A549 (cell line): ENCODE results near the gene BCAS3.

Source experiments
- CEBPB ChIP-seq, 2 experiments: fragments of >200 bp in 1 of 2; sonication (Bioruptor Twin) in 1 of 2; formaldehyde crosslinking in 1 of 2; IDR thresholded peaks; 2 replicates each; pipeline ENCODE4 v1.6.1; 2012 to 2016
- NPAS2 ChIP-seq: fragments of 250-450 bp; sonication (Bioruptor Pico); IDR thresholded peaks from 2 replicates; pipeline ENCODE4 v1.8.0; 2022; ENCODE audit warnings: mild to moderate bottlenecking, moderate library complexity, borderline replicate concordance
- RCOR1 ChIP-seq: fragments of 150-350 bp; IDR thresholded peaks from 2 replicates; pipeline ENCODE4 v1.6.1; 2014; ENCODE audit warnings: antibody characterized with exemption, low read length, low read depth
- SMC3 ChIP-seq: fragments of >200 bp; sonication (Bioruptor Twin); formaldehyde crosslinking; IDR thresholded peaks from 3 replicates; pipeline ENCODE4 v1.6.1; 2018; ENCODE audit warnings: inconsistent platforms
- SREBF2 ChIP-seq: fragments of 450-650 bp; IDR thresholded peaks from 2 replicates; pipeline ENCODE4 v1.6.1; 2014; ENCODE audit warnings: mild to moderate bottlenecking, moderate library complexity
- TF ChIP-seq, protein P1 (sequence below): fragments of >200 bp; sonication (Bioruptor Twin); formaldehyde crosslinking; IDR thresholded peaks from 3 replicates; pipeline ENCODE4 v1.5.1; 2016
- TF ChIP-seq, protein P2 (sequence below): fragments of 150-350 bp; IDR thresholded peaks from 2 replicates; pipeline ENCODE4 v1.6.1; 2014; ENCODE audit warnings: low read depth, mild to moderate bottlenecking, low read length

DNA sequence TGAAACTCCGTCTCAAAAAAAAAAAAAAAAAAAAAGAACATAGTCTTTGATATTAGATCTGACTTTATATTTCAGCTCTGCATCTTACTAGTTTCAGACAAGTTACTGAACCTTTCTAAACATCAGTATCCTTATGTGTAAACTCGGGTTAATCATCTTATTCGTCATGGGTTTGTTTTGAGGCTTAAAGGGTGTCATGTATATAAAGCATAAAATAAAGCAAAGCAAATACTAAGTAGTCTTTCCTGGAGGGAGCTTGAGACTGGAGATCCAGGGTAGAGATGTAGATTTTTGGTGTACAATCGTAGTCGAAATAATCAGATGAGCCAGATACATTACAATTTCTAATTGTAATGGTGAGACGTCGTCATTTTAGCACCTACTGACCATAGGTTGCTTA lies 7.8 kb downstream of the BCAS3 start:
- TF ChIP-seq, protein P1, sequence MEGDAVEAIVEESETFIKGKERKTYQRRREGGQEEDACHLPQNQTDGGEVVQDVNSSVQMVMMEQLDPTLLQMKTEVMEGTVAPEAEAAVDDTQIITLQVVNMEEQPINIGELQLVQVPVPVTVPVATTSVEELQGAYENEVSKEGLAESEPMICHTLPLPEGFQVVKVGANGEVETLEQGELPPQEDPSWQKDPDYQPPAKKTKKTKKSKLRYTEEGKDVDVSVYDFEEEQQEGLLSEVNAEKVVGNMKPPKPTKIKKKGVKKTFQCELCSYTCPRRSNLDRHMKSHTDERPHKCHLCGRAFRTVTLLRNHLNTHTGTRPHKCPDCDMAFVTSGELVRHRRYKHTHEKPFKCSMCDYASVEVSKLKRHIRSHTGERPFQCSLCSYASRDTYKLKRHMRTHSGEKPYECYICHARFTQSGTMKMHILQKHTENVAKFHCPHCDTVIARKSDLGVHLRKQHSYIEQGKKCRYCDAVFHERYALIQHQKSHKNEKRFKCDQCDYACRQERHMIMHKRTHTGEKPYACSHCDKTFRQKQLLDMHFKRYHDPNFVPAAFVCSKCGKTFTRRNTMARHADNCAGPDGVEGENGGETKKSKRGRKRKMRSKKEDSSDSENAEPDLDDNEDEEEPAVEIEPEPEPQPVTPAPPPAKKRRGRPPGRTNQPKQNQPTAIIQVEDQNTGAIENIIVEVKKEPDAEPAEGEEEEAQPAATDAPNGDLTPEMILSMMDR: no peak
- no peak for TF ChIP-seq NPAS2 (CRISPR knock-in tag)
- TF ChIP-seq CEBPB (IDR thresholded peaks at IDR 0.05): no peak
- TF ChIP-seq RCOR1: no peak
- TF ChIP-seq, protein P2, sequence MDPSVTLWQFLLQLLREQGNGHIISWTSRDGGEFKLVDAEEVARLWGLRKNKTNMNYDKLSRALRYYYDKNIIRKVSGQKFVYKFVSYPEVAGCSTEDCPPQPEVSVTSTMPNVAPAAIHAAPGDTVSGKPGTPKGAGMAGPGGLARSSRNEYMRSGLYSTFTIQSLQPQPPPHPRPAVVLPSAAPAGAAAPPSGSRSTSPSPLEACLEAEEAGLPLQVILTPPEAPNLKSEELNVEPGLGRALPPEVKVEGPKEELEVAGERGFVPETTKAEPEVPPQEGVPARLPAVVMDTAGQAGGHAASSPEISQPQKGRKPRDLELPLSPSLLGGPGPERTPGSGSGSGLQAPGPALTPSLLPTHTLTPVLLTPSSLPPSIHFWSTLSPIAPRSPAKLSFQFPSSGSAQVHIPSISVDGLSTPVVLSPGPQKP: no peak
- no peak for TF ChIP-seq SMC3
- TF ChIP-seq SREBF2: no peak
